ENCODE data around the gene SCO2.

- TF ChIP-seq TEAD4 (IDR thresholded peaks at IDR 0.05) (no peak), TAF1 (IDR thresholded peaks at IDR 0.05; ENCODE audit: low read depth) (no peak), CEBPB (IDR thresholded peaks at IDR 0.05) (no peak), EP300 (IDR thresholded peaks at IDR 0.05; ENCODE audit: borderline replicate concordance) (no peak), NFIC (IDR thresholded peaks at IDR 0.05) (no peak), EGR1 (IDR thresholded peaks at IDR 0.05) (no peak), ZBTB7A (IDR thresholded peaks at IDR 0.05; ENCODE audit: low read depth) (no peak), CREB1 (IDR thresholded peaks at IDR 0.05; ENCODE audit: low read depth) (no peak)
- TF ChIP-seq, protein P1, sequence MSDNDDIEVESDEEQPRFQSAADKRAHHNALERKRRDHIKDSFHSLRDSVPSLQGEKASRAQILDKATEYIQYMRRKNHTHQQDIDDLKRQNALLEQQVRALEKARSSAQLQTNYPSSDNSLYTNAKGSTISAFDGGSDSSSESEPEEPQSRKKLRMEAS (IDR thresholded peaks at IDR 0.05) = no peak
- TF ChIP-seq, protein P2, sequence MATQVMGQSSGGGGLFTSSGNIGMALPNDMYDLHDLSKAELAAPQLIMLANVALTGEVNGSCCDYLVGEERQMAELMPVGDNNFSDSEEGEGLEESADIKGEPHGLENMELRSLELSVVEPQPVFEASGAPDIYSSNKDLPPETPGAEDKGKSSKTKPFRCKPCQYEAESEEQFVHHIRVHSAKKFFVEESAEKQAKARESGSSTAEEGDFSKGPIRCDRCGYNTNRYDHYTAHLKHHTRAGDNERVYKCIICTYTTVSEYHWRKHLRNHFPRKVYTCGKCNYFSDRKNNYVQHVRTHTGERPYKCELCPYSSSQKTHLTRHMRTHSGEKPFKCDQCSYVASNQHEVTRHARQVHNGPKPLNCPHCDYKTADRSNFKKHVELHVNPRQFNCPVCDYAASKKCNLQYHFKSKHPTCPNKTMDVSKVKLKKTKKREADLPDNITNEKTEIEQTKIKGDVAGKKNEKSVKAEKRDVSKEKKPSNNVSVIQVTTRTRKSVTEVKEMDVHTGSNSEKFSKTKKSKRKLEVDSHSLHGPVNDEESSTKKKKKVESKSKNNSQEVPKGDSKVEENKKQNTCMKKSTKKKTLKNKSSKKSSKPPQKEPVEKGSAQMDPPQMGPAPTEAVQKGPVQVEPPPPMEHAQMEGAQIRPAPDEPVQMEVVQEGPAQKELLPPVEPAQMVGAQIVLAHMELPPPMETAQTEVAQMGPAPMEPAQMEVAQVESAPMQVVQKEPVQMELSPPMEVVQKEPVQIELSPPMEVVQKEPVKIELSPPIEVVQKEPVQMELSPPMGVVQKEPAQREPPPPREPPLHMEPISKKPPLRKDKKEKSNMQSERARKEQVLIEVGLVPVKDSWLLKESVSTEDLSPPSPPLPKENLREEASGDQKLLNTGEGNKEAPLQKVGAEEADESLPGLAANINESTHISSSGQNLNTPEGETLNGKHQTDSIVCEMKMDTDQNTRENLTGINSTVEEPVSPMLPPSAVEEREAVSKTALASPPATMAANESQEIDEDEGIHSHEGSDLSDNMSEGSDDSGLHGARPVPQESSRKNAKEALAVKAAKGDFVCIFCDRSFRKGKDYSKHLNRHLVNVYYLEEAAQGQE (IDR thresholded peaks at IDR 0.05; ENCODE audit: low read depth) = no peak
Observed at GRCh38 chr22:50505276-50505775, 20.1 kb downstream of the SCO2 start.

Data from Ishikawa (cell line).